Endodermal cell (in vitro differentiated cells): Measurements from ENCODE around the gene EPYC. TPM values are rescaled to one million over a fixed set of nuclear protein-coding genes. Genes with fewer than 3 reads are reported as not detected.

Experiments
- DNase-seq: peaks from one replicate; pipeline ENCODE4 v3.0.0-alpha.2; 2017
- H3K27ac ChIP-seq: 2 replicates; pipeline ENCODE4 v1.5.1; 2013; ENCODE audit warnings: mild to moderate bottlenecking, low read depth, low read length, moderate library complexity
- H3K27me3 ChIP-seq: 2 replicates; pipeline ENCODE4 v1.6.1; 2013; ENCODE audit warnings: mild to moderate bottlenecking, low read length, moderate library complexity; ENCODE audit not compliant: insufficient read depth, control insufficient read depth, poor library complexity, severe bottlenecking
- H3K36me3 ChIP-seq: 2 replicates; pipeline ENCODE4 v1.7.0; 2013; ENCODE audit warnings: mild to moderate bottlenecking, low read length, moderate library complexity; ENCODE audit not compliant: control insufficient read depth, insufficient read depth
- H3K4me1 ChIP-seq: one replicate; pipeline ENCODE4 v1.7.0; 2013; ENCODE audit warnings: low read length; ENCODE audit not compliant: control insufficient read depth, insufficient read depth
- H3K4me3 ChIP-seq: 2 replicates; pipeline ENCODE4 v1.5.1; 2013; ENCODE audit warnings: mild to moderate bottlenecking, low read length, moderate library complexity
- H3K9ac ChIP-seq: 2 replicates; pipeline ENCODE4 v1.6.1; 2013; ENCODE audit warnings: mild to moderate bottlenecking, low read length, moderate library complexity; ENCODE audit not compliant: poor library complexity, severe bottlenecking; ENCODE audit errors: extremely low read depth
- H3K9me3 ChIP-seq: 2 replicates; pipeline ENCODE4 v1.6.1; 2013; ENCODE audit warnings: mild to moderate bottlenecking, low read length, moderate library complexity; ENCODE audit not compliant: control insufficient read depth
- H3K27ac Mint-ChIP-seq: 2 replicates; pipeline ENCODE4 v1.8.0; 2020; ENCODE audit warnings: mixed read lengths
- H3K27me3 Mint-ChIP-seq: 2 replicates; pipeline ENCODE4 v1.8.0; 2021; ENCODE audit warnings: mild to moderate bottlenecking, mixed read lengths; ENCODE audit not compliant: insufficient read depth
- H3K36me3 Mint-ChIP-seq: 2 replicates; pipeline ENCODE4 v1.8.0; 2020; ENCODE audit warnings: low read depth, mixed read lengths
- H3K4me1 Mint-ChIP-seq: 2 replicates; pipeline ENCODE4 v1.8.0; 2020; ENCODE audit warnings: mixed read lengths
- H3K4me3 Mint-ChIP-seq: 2 replicates; pipeline ENCODE4 v1.8.0; 2020; ENCODE audit warnings: mild to moderate bottlenecking, moderate library complexity, mixed read lengths
- H3K9me3 Mint-ChIP-seq: 2 replicates; pipeline ENCODE4 v1.8.0; 2020; ENCODE audit warnings: mild to moderate bottlenecking, mixed read lengths
- WGBS, 2 experiments: methylation state at CpG; one replicate each; pipeline versions ENCODE4 v1.1.5 to v1.1.7; 2013; ENCODE audit warnings: missing lambda C conversion rate in 2 of 2, mixed read lengths in 1 of 2; ENCODE audit not compliant: insufficient coverage in 1 of 2, insufficient read length in 1 of 2; 5-methylcytosine and 5-hydroxymethylcytosine counted together
- total RNA-seq, 2 donors: library from RNA; stranded (reverse); fragmentation: NEBNext Ultra II Directional in 1 of 2; extraction: Animal tissue kit (Norgen Biotek cat#: 25700) in 1 of 2; gene quantifications; 2 replicates in 1 of 2; 3 replicates in 1 of 2; pipeline ENCODE4 v1.2.1, GENCODE V29; 2021
- TF ChIP-seq, protein P1 (sequence below): fragments of 200-600 bp; sonication (generic); conservative IDR thresholded peaks from 2 replicates; pipeline ENCODE4 v1.5.0; 2021; ENCODE audit warnings: antibody characterized with exemption, mild to moderate bottlenecking

EPYC gene
- total RNA-seq, 2 donors from 2014 or later: not detected

GRCh38 chr12:91003737-91004136 is 1.0 kb downstream of the EPYC start:
- H3K4me1 ChIP-seq: no peaks in the 10 kb centered on the region
- no peaks in the 10 kb centered on the region for H3K9me3 Mint-ChIP-seq
- H3K27ac ChIP-seq: no peak overlapping the region
- TF ChIP-seq, protein P1, sequence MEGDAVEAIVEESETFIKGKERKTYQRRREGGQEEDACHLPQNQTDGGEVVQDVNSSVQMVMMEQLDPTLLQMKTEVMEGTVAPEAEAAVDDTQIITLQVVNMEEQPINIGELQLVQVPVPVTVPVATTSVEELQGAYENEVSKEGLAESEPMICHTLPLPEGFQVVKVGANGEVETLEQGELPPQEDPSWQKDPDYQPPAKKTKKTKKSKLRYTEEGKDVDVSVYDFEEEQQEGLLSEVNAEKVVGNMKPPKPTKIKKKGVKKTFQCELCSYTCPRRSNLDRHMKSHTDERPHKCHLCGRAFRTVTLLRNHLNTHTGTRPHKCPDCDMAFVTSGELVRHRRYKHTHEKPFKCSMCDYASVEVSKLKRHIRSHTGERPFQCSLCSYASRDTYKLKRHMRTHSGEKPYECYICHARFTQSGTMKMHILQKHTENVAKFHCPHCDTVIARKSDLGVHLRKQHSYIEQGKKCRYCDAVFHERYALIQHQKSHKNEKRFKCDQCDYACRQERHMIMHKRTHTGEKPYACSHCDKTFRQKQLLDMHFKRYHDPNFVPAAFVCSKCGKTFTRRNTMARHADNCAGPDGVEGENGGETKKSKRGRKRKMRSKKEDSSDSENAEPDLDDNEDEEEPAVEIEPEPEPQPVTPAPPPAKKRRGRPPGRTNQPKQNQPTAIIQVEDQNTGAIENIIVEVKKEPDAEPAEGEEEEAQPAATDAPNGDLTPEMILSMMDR: no peak
- peaks cover 15% of the 10 kb centered on the region for H3K4me1 Mint-ChIP-seq
- H3K36me3 Mint-ChIP-seq: no peaks in the 10 kb centered on the region
- no peaks in the 10 kb centered on the region for H3K27me3 ChIP-seq
- no peak overlapping the region for H3K9ac ChIP-seq
- H3K4me3 Mint-ChIP-seq: no peak overlapping the region
- H3K36me3 ChIP-seq: no peaks in the 10 kb centered on the region
- H3K9me3 ChIP-seq: no peaks in the 10 kb centered on the region
- H3K27me3 Mint-ChIP-seq: peaks cover 2% of the 10 kb centered on the region
- DNase-seq: no peak
- no peak overlapping the region for H3K4me3 ChIP-seq
- no peak overlapping the region for H3K27ac Mint-ChIP-seq

- DNase-seq: no peak
- Mint-ChIP-seq H3K27me3 (peaks cover 2% of the 10 kb centered on the region), H3K9me3 (no peaks in the 10 kb centered on the region), H3K4me1 (no peaks in the 10 kb centered on the region), H3K36me3 (no peaks in the 10 kb centered on the region), H3K27ac (no peak overlapping the region), H3K4me3 (no peak overlapping the region)
- Histone ChIP-seq H3K4me3 (no peak overlapping the region), H3K36me3 (no peaks in the 10 kb centered on the region), H3K9me3 (no peaks in the 10 kb centered on the region), H3K27me3 (no peaks in the 10 kb centered on the region), H3K9ac (no peak overlapping the region), H3K27ac (no peak overlapping the region), H3K4me1 (no peaks in the 10 kb centered on the region)
- TF ChIP-seq, protein P1: no peak
- WGBS, 2 experiments: 88 to 100% methylated on average over 1 of the region's 1 CpG
These were observed 3.5 kb downstream of the EPYC start for GRCh38 chr12:91001306-91001705.

DNA sequence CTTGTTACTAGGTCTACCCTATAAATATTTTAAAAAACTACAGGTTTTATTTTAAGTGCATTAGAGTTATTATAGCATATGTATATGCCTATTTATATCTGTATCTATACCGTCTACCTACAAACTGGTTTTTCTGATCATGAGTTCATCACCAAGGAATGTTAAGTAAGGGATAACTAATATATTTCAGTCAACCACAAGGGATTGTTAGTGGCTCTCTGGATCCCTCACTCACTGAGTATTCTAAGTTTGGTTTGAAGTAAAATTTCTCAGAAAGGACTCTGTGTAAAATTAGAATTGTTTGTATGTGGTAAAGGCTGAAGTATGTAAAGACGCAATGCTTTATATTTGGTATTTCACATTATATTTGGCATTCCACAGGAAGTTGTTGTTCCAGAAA is 4.8 kb downstream of the EPYC start:
- Mint-ChIP-seq H3K36me3 (no peaks in the 10 kb centered on the region), H3K9me3 (no peaks in the 10 kb centered on the region), H3K4me3 (no peak overlapping the region), H3K4me1 (no peaks in the 10 kb centered on the region), H3K27ac (no peak overlapping the region), H3K27me3 (peaks cover 2% of the 10 kb centered on the region)
- Histone ChIP-seq H3K4me1 (no peaks in the 10 kb centered on the region), H3K9ac (no peak overlapping the region), H3K27ac (no peak overlapping the region), H3K36me3 (no peaks in the 10 kb centered on the region), H3K4me3 (no peak overlapping the region), H3K27me3 (no peaks in the 10 kb centered on the region), H3K9me3 (no peaks in the 10 kb centered on the region)
- 100% methylated on average over 1 of the region's 2 CpGs; no CpG with 5 or more reads in 1 of the 2 experiments for WGBS, 2 experiments
- no peak for DNase-seq
- TF ChIP-seq, protein P1: no peak
